K562 (cell line): Measurements from ENCODE around the gene CCSER2. TPM values are rescaled to one million over a fixed set of nuclear protein-coding genes. Genes with fewer than 3 reads are reported as not detected.

Experiments used
- CREB3L1 ChIP-seq: fragments of 450-650 bp; IDR thresholded peaks from 2 replicates; pipeline ENCODE4 v1.6.1; 2014; ENCODE audit warnings: low read depth, mild to moderate bottlenecking, moderate library complexity, borderline replicate concordance
- ELK1 ChIP-seq: sonication (generic); formaldehyde crosslinking; IDR thresholded peaks from 2 replicates; pipeline ENCODE4 v1.8.1; 2022; ENCODE audit warnings: missing genetic modification reagents
- HLTF ChIP-seq: fragments of 450-650 bp; IDR thresholded peaks from 2 replicates; pipeline ENCODE4 v1.6.1; 2016
- KHSRP ChIP-seq: fragments of 450-650 bp; IDR thresholded peaks from 2 replicates; pipeline ENCODE4 v1.6.1; 2017
- KLF13 ChIP-seq: fragments of 450-650 bp; IDR thresholded peaks from 2 replicates; pipeline ENCODE4 v1.6.1; 2016; ENCODE audit warnings: missing genetic modification characterization, low read depth, mild to moderate bottlenecking, missing compliant biosample characterization, moderate library complexity, borderline replicate concordance
- NFATC3 ChIP-seq: fragments of 450-650 bp; IDR thresholded peaks from 2 replicates; pipeline ENCODE4 v1.6.1; 2017; ENCODE audit warnings: mild to moderate bottlenecking
- PCBP2 ChIP-seq: fragments of 200-400 bp; formaldehyde crosslinking; IDR thresholded peaks from 2 replicates; pipeline ENCODE4 v1.6.1; 2018; ENCODE audit warnings: low read length, low read depth, mild to moderate bottlenecking, moderate library complexity; ENCODE audit not compliant: poor library complexity, severe bottlenecking
- PHF21A ChIP-seq: fragments of 450-650 bp; IDR thresholded peaks from 2 replicates; pipeline ENCODE4 v1.6.1; 2017; ENCODE audit warnings: low read depth, borderline replicate concordance
- PHF8 ChIP-seq: fragments of 200-600 bp; sonication (generic); IDR thresholded peaks from 2 replicates; pipeline ENCODE4 v1.6.1; 2012; ENCODE audit warnings: mixed run types, mild to moderate bottlenecking, inconsistent platforms, low read length, moderate library complexity, borderline replicate concordance
- POU5F1 ChIP-seq: fragments of 150-350 bp; IDR thresholded peaks from 2 replicates; pipeline ENCODE4 v1.6.1; 2014; ENCODE audit warnings: borderline replicate concordance, low read length, low read depth, mild to moderate bottlenecking; ENCODE audit not compliant: partially characterized antibody
- RBFOX2 ChIP-seq: fragments of 200-400 bp; formaldehyde crosslinking; IDR thresholded peaks from 2 replicates; pipeline ENCODE4 v1.6.1; 2017; ENCODE audit warnings: low read depth, mild to moderate bottlenecking, low read length, moderate library complexity
- RBM25 ChIP-seq: fragments of 200-400 bp; formaldehyde crosslinking; IDR thresholded peaks from 2 replicates; pipeline ENCODE4 v1.6.1; 2018; ENCODE audit warnings: low read length, low read depth, moderate library complexity; ENCODE audit not compliant: severe bottlenecking
- SRSF1 ChIP-seq: fragments of 200-400 bp; formaldehyde crosslinking; IDR thresholded peaks from 2 replicates; pipeline ENCODE4 v1.6.1; 2017; ENCODE audit warnings: mild to moderate bottlenecking, low read depth, low read length, moderate library complexity
- TCF7 ChIP-seq: sonication (generic); IDR thresholded peaks from 2 replicates; pipeline ENCODE4 v1.6.1; 2016; ENCODE audit warnings: antibody characterized with exemption, borderline replicate concordance
- THAP7 ChIP-seq: fragments of 250-450 bp; sonication (Bioruptor Pico); IDR thresholded peaks from 2 replicates; pipeline ENCODE4 v1.5.0; 2021
- ZBTB1 ChIP-seq: sonication (generic); formaldehyde crosslinking; IDR thresholded peaks from 2 replicates; pipeline ENCODE4 v1.8.1; 2023; ENCODE audit warnings: missing genetic modification reagents, low read depth, mild to moderate bottlenecking, borderline replicate concordance
- ZBTB2 ChIP-seq: fragments of 450-650 bp; IDR thresholded peaks from 2 replicates; pipeline ENCODE4 v1.6.1; 2016; ENCODE audit warnings: antibody characterized with exemption
- ZNF24 ChIP-seq: fragments of 450-650 bp; IDR thresholded peaks from 2 replicates; pipeline ENCODE4 v1.6.1; 2016
- ZNF551 ChIP-seq: fragments of 250-450 bp; sonication (Bioruptor Pico); IDR thresholded peaks from 2 replicates; pipeline ENCODE4 v1.5.0; 2021; ENCODE audit warnings: mild to moderate bottlenecking, moderate library complexity
- ZNF740 ChIP-seq, 3 experiments: fragments of 200-800 bp in 1 of 3; sonication (Bioruptor generic) in 1 of 3; sonication (generic) in 1 of 3; formaldehyde crosslinking in 1 of 3; IDR thresholded peaks; 2 replicates each; pipeline versions ENCODE4 v1.6.1 to v1.8.0; 2016 to 2022; ENCODE audit warnings: mild to moderate bottlenecking in 2 of 3, missing compliant biosample characterization in 2 of 3, missing genetic modification characterization in 2 of 3, missing genetic modification reagents in 1 of 3
- polyA plus RNA-seq, 8 experiments: library from polyadenylated mRNA; depleted of rRNA in 4 of 8; stranded (reverse) in 5 of 8; unstranded in 3 of 8; fragments of >200 nt; fragmentation: Nextera tagmentation in 2 of 8; fragmentation: Illumina TruSeq in 1 of 8; extraction: Ambion mirVana in 2 of 8; extraction: Trizol in 1 of 8; gene quantifications; 2 replicates each; pipeline versions ENCODE4 v1.2.1 to v1.2.3, GENCODE V29; 2011 to 2014; ENCODE audit warnings: inconsistent platforms in 1 of 8, missing spikeins in 1 of 8
- total RNA-seq, 7 experiments: library from RNA; depleted of rRNA in 6 of 7; stranded (reverse); fragments of >200 nt in 6 of 7; fragmentation: Illumina TruSeq in 2 of 7; extraction: Trizol in 2 of 7; gene quantifications; 2 replicates each; pipeline versions ENCODE4 v1.2.1 to v1.2.3, GENCODE V29; 2011 to 2021; ENCODE audit warnings: low replicate concordance in 1 of 7

Gene CCSER2
- total and polyA plus RNA-seq, 9 of the 15 experiments (the other 6 are each of a cell fraction or from before 2014, with no cell fraction given) = 2.7 to 15.1 (median 9.7) TPM

GRCh38 chr10:84328418-84329195 lies at the start of gene CCSER2 (continued):
- no peak for TF ChIP-seq NFATC3
- no peak for TF ChIP-seq TCF7
- no peak for TF ChIP-seq ELK1 (CRISPR knock-in tag)
- TF ChIP-seq HLTF = no peak
- TF ChIP-seq PHF21A = peak; percentile 87
- peak; percentile 87 for TF ChIP-seq KLF13 (tag)
- TF ChIP-seq PHF8 = peak; percentile 83; the same call in 1 of the 2 replicates
- peak; percentile 98 for TF ChIP-seq ZBTB1 (CRISPR knock-in tag)
- peak; percentile 32; the same call in 1 of the 2 replicates for TF ChIP-seq ZNF24
- peak; percentile 77 for TF ChIP-seq RBFOX2
- no peak for TF ChIP-seq PCBP2
- TF ChIP-seq THAP7 (CRISPR knock-in tag) = peak; percentile 77; the same call in 1 of the 2 replicates
- no peak for TF ChIP-seq POU5F1
- TF ChIP-seq SRSF1 = no peak
- TF ChIP-seq KHSRP = no peak
- peak; percentile 40 for TF ChIP-seq RBM25
- no peak for TF ChIP-seq ZNF551
- 0 out of 2 replicates have a peak, but pooled peaks have one; percentile 44 for TF ChIP-seq ZNF740 (CRISPR knock-in tag; IDR thresholded peaks at IDR 0.05)
- TF ChIP-seq ZNF740 (tag; IDR thresholded peaks at IDR 0.05) = no peak
- no peak for TF ChIP-seq ZBTB2
- 0 out of 2 replicates have a peak, but pooled peaks have one; percentile 20 for TF ChIP-seq CREB3L1
